Measurements from ENCODE around the gene RPUSD2.
"Not testable (repeated sequence)": the region's sequence is repeated elsewhere in the genome, so short reads cannot be mapped to it uniquely, and the experiment has no call there.

Gene RPUSD2

DNA sequence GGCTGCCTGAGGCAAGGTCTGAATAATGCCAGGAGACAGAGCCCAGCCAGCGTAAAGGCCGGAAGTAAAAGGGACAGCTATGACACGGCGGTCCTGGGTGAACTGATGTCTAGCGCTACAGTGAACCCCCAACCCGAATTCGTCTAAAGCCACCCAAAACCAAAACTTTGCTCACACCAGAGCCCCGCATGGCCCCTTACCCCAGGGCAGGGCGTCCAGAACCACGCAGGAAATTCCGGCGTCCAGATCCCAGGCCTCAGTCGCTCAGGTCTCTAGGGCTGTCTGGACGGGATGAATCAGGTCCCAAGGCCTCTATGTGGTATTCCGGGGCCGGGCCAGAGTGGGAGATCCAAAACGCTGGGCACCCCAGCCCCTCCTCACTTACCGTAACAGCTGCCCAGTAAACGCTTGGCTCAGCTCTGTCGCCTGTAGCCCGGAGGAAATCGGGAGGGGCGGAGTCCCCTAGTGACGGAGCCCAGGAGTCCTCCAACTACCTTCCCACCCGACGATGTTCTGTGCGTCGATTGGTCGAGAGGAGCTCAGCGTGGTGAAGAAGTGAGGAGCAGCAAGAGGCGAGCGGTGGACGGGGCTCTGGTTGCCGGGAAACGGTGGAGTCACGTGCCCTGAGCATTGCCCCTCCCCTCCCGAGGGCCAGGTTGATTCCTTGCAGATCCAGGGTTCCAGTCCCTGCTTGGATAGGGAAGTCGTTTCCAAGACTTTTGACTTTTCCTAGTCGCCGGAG is 4.3 kb upstream of the RPUSD2 start, which contains the start of gene CCDC32:
Gene CCDC32 (minus strand): TSS at position 452 of the 742 bp plus-strand sequence. CDS start 2,027 bp downstream, outside the sequence.
- WGBS, 2 experiments, result 1 to 2% methylated on average over 40 of the region's 40 CpGs
- Histone ChIP-seq H3K9me3 (ENCODE audit: control insufficient read depth, low read length) (no peaks in the 10 kb centered on the region), H3K27me3 (ENCODE audit: control insufficient read depth, insufficient read depth, low read length, poor library complexity, severe bottlenecking) (peaks cover 4% of the 10 kb centered on the region), H3K36me3 (ENCODE audit: control insufficient read depth, insufficient read depth, low read length) (no peaks in the 10 kb centered on the region), H3K27ac (ENCODE audit: insufficient read depth, low read depth, low read length, poor library complexity, severe bottlenecking) (peak within 1 kb of the TSS; percentile 17), H3K4me3 (ENCODE audit: insufficient read depth, low read depth, low read length) (peak within 1 kb of the TSS; percentile 81), H3K4me1 (ENCODE audit: control insufficient read depth, insufficient read depth, low read length) (no peaks in the 10 kb centered on the region)

DNA sequence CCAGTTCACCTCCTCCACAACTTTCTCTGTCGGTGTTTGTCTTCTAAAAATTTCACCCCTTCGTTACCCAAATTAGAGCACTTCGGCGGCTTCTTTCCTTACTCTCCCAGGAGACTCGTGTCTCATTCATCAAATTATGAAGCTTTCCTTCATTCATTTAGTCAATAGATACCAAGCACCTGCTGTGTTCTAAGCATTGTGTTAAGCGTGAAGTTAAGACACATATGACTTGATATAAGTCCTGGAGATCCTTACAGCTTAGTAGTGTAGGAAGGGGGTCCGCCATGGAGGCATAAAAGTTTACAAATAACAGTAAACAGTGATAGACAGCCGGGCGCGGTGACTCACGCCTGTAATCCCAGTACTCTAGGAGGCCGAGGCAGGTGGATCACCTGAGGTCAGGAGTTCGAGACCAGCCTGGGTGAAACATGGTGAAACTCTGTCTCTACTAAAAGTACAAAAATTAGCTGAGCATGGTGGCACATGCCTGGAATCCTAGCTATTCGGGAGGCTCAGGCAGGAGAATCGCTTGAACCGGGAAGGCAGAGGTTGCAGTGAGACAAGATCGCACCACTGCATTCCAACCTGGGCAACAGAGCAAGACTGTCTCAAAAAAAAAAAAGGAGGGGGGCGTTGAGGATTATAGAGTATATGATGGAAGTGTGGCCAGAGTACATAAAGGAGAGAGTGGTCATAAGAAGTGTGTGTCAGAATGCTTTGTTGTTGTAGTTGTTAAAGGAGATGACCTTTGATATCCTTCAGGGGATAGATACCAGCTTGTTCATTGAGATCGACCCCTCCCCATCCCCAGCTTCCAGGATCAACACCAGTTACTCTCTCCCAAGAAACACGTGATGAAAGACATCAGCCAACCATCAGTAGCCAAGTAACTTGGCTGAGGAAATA is 3.5 kb upstream of the RPUSD2 start:
- Histone ChIP-seq H3K27ac (ENCODE audit: insufficient read depth, low read depth, low read length, poor library complexity, severe bottlenecking) (no peak overlapping the region), H3K36me3 (ENCODE audit: control insufficient read depth, insufficient read depth, low read length) (no peaks in the 10 kb centered on the region), H3K27me3 (ENCODE audit: control insufficient read depth, insufficient read depth, low read length, poor library complexity, severe bottlenecking) (peaks cover 4% of the 10 kb centered on the region), H3K4me1 (ENCODE audit: control insufficient read depth, insufficient read depth, low read length) (peaks cover 5% of the 10 kb centered on the region), H3K9me3 (ENCODE audit: control insufficient read depth, low read length) (no peaks in the 10 kb centered on the region), H3K4me3 (ENCODE audit: insufficient read depth, low read depth, low read length) (no peak overlapping the region)
- WGBS, 2 experiments, result 68 to 73% methylated on average over 18 of the region's 20 CpGs

DNA sequence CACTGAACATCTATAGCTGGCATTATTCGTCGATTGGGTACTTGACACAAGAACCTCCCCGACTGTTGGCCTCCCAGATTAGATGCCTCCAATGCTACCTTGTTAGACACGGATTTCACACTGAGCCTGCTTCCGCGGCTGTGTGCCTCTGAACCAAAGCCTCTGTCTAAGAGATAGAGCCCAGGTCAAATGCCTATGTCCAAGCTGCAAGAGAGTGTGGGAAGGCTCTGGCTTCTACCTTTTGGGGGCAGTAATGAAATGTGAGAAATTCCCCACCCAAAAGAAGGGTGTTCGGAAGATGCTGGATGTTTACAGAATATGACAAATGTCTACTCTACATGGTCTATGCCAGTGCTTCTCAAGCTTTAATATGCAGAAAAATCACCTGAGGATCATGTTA is 2.0 kb upstream of the RPUSD2 start:
- H3K36me3 ChIP-seq (ENCODE audit: control insufficient read depth, insufficient read depth, low read length), result no peaks in the 10 kb centered on the region
- H3K27me3 ChIP-seq (ENCODE audit: control insufficient read depth, insufficient read depth, low read length, poor library complexity, severe bottlenecking), result peaks cover 4% of the 10 kb centered on the region
- H3K27ac ChIP-seq (ENCODE audit: insufficient read depth, low read depth, low read length, poor library complexity, severe bottlenecking), result no peak overlapping the region
- H3K9me3 ChIP-seq (ENCODE audit: control insufficient read depth, low read length), result no peaks in the 10 kb centered on the region
- peaks cover 6% of the 10 kb centered on the region for H3K4me1 ChIP-seq (ENCODE audit: control insufficient read depth, insufficient read depth, low read length)
- WGBS, 2 experiments, result 51 to 57% methylated on average over 7 of the region's 7 CpGs
- H3K4me3 ChIP-seq (ENCODE audit: insufficient read depth, low read depth, low read length), result no peak overlapping the region

DNA sequence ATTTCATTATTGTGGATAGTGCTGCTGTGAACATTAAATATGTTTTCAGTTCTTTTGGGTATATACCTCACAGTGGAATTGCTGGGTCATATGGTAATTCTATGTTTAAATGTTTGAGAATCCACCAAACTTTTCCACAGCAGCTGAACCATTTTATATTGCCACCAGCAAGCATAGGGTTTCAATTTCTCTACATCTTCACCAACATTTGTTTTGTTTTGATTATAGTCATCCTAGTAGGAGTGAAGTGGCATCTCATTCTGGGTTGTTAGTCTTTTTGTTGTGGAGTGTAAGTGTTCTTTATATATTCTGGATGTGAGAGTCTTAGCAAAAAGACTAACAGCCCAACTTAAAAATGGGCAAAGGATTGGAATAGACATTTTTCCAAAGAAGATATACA is 6.0 kb downstream of the RPUSD2 start:
- H3K27ac ChIP-seq (ENCODE audit: insufficient read depth, low read depth, low read length, poor library complexity, severe bottlenecking), result no peak overlapping the region
- no peak overlapping the region for H3K4me3 ChIP-seq (ENCODE audit: insufficient read depth, low read depth, low read length)
- no peaks in the 10 kb centered on the region for H3K9me3 ChIP-seq (ENCODE audit: control insufficient read depth, low read length)
- H3K4me1 ChIP-seq (ENCODE audit: control insufficient read depth, insufficient read depth, low read length), result peaks cover 5% of the 10 kb centered on the region
- H3K36me3 ChIP-seq (ENCODE audit: control insufficient read depth, insufficient read depth, low read length), result peaks cover 6% of the 10 kb centered on the region
- no peaks in the 10 kb centered on the region for H3K27me3 ChIP-seq (ENCODE audit: control insufficient read depth, insufficient read depth, low read length, poor library complexity, severe bottlenecking)

DNA sequence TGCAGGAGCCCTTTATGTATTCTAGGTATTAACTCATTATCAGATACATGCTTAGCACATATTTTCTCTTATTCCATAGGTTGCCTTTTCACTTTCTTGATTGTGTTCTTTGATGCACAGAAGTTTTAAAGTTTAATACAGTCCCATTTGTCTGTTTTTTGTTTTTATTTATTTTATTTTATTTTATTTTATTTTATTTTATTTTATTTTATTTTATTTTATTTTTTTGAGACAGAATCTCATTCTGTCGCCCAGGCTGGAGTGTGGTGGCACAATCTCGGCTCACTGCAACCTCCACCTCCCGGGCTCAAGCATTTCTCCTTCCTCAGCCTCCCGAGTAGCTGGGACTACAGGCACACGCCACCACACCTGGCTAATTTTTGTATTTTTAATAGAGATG is 7.8 kb downstream of the RPUSD2 start:
- not testable (repeated sequence) for H3K36me3 ChIP-seq (ENCODE audit: control insufficient read depth, insufficient read depth, low read length); H3K27ac ChIP-seq (ENCODE audit: insufficient read depth, low read depth, low read length, poor library complexity, severe bottlenecking); H3K4me3 ChIP-seq (ENCODE audit: insufficient read depth, low read depth, low read length); H3K27me3 ChIP-seq (ENCODE audit: control insufficient read depth, insufficient read depth, low read length, poor library complexity, severe bottlenecking); H3K4me1 ChIP-seq (ENCODE audit: control insufficient read depth, insufficient read depth, low read length); H3K9me3 ChIP-seq (ENCODE audit: control insufficient read depth, low read length)
- 89 to 92% methylated on average over 5 of the region's 5 CpGs for WGBS, 2 experiments

DNA sequence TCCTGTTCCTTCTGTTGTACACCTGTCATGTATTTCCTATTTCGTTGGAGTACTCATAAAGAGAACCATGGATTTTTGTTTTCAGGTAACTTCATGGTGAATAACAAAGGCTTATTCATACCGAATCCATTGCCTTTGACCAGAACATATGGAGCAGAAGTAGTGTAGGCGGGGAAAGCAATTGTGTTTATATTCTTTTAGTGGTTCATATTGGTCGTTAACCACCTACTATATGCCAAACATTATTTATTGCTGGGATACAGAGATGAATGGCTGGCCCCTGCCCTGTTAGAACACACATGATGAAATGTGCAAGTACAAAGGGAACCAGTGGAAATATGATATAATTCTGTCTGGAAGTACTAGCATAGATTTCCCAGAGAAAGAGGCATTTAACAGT is 9.8 kb downstream of the RPUSD2 start:
- Histone ChIP-seq H3K36me3 (ENCODE audit: control insufficient read depth, insufficient read depth, low read length) (peaks cover 3% of the 10 kb centered on the region), H3K9me3 (ENCODE audit: control insufficient read depth, low read length) (no peaks in the 10 kb centered on the region), H3K27me3 (ENCODE audit: control insufficient read depth, insufficient read depth, low read length, poor library complexity, severe bottlenecking) (no peaks in the 10 kb centered on the region), H3K4me3 (ENCODE audit: insufficient read depth, low read depth, low read length) (no peak overlapping the region), H3K4me1 (ENCODE audit: control insufficient read depth, insufficient read depth, low read length) (no peaks in the 10 kb centered on the region), H3K27ac (ENCODE audit: insufficient read depth, low read depth, low read length, poor library complexity, severe bottlenecking) (no peak overlapping the region)
- WGBS, 2 experiments, result 74 to 78% methylated on average over 2 of the region's 4 CpGs

DNA sequence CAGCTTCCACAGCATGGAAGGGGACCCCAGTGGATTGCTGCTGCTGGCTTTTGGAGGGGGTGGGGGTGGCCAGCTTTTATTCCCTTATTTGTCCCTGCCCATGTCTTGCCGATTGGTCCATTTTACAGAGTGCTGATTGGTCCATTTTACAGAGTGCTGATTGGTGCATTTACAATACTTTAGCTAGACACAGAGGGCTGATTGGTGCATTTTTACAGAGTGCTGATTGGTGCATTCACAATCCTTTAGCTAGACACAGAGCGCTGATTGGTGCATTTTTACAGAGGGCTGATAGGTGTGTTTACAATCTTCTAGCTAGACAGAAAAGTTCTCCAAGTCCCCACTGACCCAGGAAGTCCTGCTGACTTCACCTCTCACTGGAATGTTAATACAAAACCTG is 12.7 kb downstream of the RPUSD2 start:
- H3K4me3 ChIP-seq (ENCODE audit: insufficient read depth, low read depth, low read length); H3K27ac ChIP-seq (ENCODE audit: insufficient read depth, low read depth, low read length, poor library complexity, severe bottlenecking); H3K27me3 ChIP-seq (ENCODE audit: control insufficient read depth, insufficient read depth, low read length, poor library complexity, severe bottlenecking); H3K36me3 ChIP-seq (ENCODE audit: control insufficient read depth, insufficient read depth, low read length); H3K9me3 ChIP-seq (ENCODE audit: control insufficient read depth, low read length); H3K4me1 ChIP-seq (ENCODE audit: control insufficient read depth, insufficient read depth, low read length): not testable (repeated sequence)
- 72 to 75% methylated on average over 2 of the region's 2 CpGs for WGBS, 2 experiments

DNA sequence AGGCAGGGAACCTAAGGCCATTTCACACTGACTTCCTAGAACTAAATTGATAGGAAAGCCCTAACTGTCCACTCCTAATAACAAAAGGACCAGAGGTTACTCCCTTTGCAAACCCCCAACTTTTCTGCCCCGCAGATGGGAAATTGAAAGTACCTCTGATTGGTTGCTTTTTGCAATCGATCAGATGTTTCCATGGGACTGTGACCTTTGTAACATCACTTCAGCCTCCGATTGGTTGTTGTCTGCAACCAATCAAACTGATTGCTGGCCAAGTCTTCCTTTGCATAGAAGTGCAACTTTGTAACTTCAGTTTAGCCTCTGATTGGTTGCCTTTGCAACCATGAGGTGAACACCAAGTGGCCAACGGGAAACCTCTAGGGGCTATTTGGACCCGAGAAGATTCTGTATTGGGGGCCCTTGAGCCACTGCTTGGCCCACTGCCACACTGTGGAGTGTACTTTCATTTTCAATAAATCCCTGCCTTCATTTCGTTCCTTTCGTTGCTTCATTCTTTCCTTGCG is 13.7 kb downstream of the RPUSD2 start:
- Histone ChIP-seq H3K27ac (ENCODE audit: insufficient read depth, low read depth, low read length, poor library complexity, severe bottlenecking) (no peak overlapping the region), H3K4me3 (ENCODE audit: insufficient read depth, low read depth, low read length) (no peak overlapping the region), H3K36me3 (ENCODE audit: control insufficient read depth, insufficient read depth, low read length) (no peaks in the 10 kb centered on the region), H3K4me1 (ENCODE audit: control insufficient read depth, insufficient read depth, low read length) (no peaks in the 10 kb centered on the region), H3K9me3 (ENCODE audit: control insufficient read depth, low read length) (no peaks in the 10 kb centered on the region), H3K27me3 (ENCODE audit: control insufficient read depth, insufficient read depth, low read length, poor library complexity, severe bottlenecking) (no peaks in the 10 kb centered on the region)
- 90 to 92% methylated on average over 8 of the region's 8 CpGs for WGBS, 2 experiments

DNA sequence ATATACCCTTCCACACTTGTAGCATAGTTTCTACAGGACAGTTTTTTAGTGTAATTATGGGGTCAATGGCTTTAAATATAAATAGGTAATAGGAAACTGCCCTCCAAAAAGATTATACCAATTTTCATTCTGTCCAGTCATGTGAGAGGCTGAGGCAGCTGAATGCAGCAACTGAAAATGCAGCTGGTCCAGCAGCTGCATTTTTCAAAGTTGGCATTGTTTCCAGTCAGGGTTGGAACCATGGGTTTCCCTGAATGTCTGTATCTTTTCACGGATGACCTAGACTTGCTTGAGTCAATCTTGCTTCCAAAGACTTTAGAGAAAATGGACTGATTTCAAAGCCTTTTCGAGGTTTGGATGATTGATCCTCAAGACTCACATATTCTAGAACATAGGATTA is 15.1 kb downstream of the RPUSD2 start:
- 48 to 50% methylated on average over 2 of the region's 2 CpGs for WGBS, 2 experiments
- no peak overlapping the region for H3K4me3 ChIP-seq (ENCODE audit: insufficient read depth, low read depth, low read length)
- H3K27me3 ChIP-seq (ENCODE audit: control insufficient read depth, insufficient read depth, low read length, poor library complexity, severe bottlenecking), result no peaks in the 10 kb centered on the region
- H3K4me1 ChIP-seq (ENCODE audit: control insufficient read depth, insufficient read depth, low read length), result no peaks in the 10 kb centered on the region
- no peaks in the 10 kb centered on the region for H3K9me3 ChIP-seq (ENCODE audit: control insufficient read depth, low read length)
- no peaks in the 10 kb centered on the region for H3K36me3 ChIP-seq (ENCODE audit: control insufficient read depth, insufficient read depth, low read length)
- H3K27ac ChIP-seq (ENCODE audit: insufficient read depth, low read depth, low read length, poor library complexity, severe bottlenecking), result no peak overlapping the region

DNA sequence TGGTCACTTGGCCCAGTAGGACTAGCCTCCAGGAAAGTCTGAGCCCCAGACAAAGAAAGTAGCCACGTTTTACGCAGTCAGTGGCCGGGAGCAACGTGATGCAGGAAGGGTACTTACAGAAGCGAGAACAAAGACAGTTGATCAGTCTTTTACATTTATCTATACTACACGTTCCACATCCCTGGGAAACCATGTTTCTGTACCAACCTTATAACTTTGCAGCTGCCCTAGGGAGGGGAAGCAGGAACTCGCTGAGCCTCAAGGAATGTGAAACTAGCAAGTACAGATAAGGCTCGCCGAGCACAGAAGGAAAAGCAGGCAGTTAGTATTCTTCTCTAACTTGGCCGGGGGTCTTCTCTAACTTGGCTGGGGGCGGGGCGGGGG is 21.6 kb downstream of the RPUSD2 start:
- H3K4me3 ChIP-seq (ENCODE audit: insufficient read depth, low read depth, low read length), result no peak overlapping the region
- H3K36me3 ChIP-seq (ENCODE audit: control insufficient read depth, insufficient read depth, low read length), result no peaks in the 10 kb centered on the region
- 87% methylated on average over 12 of the region's 12 CpGs for whole genome bisulfite sequencing, 2 experiments
- H3K9me3 ChIP-seq (ENCODE audit: control insufficient read depth, low read length), result no peaks in the 10 kb centered on the region
- H3K27ac ChIP-seq (ENCODE audit: insufficient read depth, low read depth, low read length, poor library complexity, severe bottlenecking), result no peak overlapping the region
- H3K27me3 ChIP-seq (ENCODE audit: control insufficient read depth, insufficient read depth, low read length, poor library complexity, severe bottlenecking), result no peaks in the 10 kb centered on the region
- peaks cover 4% of the 10 kb centered on the region for H3K4me1 ChIP-seq (ENCODE audit: control insufficient read depth, insufficient read depth, low read length)

All from ectodermal cell (in vitro differentiated cells).